Caco-2 (cell line): ENCODE results near the gene SORL1-AS1.

Experiments
- BruUV-seq: library from RNA; stranded (reverse); fragments of 400-500 nt; replicated peaks from 2 replicates; lab custom pipeline; 2021; lab: Mats Ljungman, UMichigan
- CTCF ChIA-PET: fragments of 300-600 bp; sonication (Branson Sonifier 250); formaldehyde crosslinking; loops from one replicate; lab custom pipeline; 2022; ENCODE audit warnings: antibody characterized with exemption; lab: Charles Lee
- POLR2A ChIA-PET: fragments of 300-600 bp; sonication (Branson Sonifier 250); formaldehyde crosslinking; loops from one replicate; lab custom pipeline; 2022; ENCODE audit warnings: antibody characterized with exemption; lab: Charles Lee
- DNase-seq, 2 experiments: peaks; one replicate each; pipeline versions ENCODE4 v3.0.0 to v3.0.0-alpha.2; 2020 to 2022
- H3K27me3 ChIP-seq: replicated peaks from 2 replicates; pipeline ENCODE4 v1.6.0; 2011; ENCODE audit warnings: low read length; ENCODE audit not compliant: control insufficient read depth, insufficient read depth
- H3K36me3 ChIP-seq: 2 replicates; pipeline ENCODE4 v1.5.1; 2011; ENCODE audit warnings: low read length; ENCODE audit not compliant: control insufficient read depth, insufficient read depth
- H3K4me1 ChIP-seq: fragments of 250-450 bp; sonication (Bioruptor Pico); 2 replicates; pipeline ENCODE4 v1.5.1; 2020; ENCODE audit warnings: mild to moderate bottlenecking
- H3K4me3 ChIP-seq: 2 replicates; pipeline ENCODE4 v1.5.1; 2011; ENCODE audit warnings: low read depth, mild to moderate bottlenecking, control low read depth, low read length
- H3K9me3 ChIP-seq: fragments of 250-450 bp; sonication (Bioruptor Pico); 2 replicates; pipeline ENCODE4 v1.5.1; 2020; ENCODE audit warnings: mild to moderate bottlenecking, moderate library complexity
- H3K27ac Mint-ChIP-seq: one replicate; pipeline ENCODE4 v1.8.0; 2022; ENCODE audit warnings: mixed read lengths; ENCODE audit not compliant: unreplicated experiment
- H3K27me3 Mint-ChIP-seq: one replicate; pipeline ENCODE4 v1.8.0; 2022; ENCODE audit warnings: mixed read lengths; ENCODE audit not compliant: insufficient read depth, unreplicated experiment
- H3K36me3 Mint-ChIP-seq: one replicate; pipeline ENCODE4 v1.8.0; 2022; ENCODE audit warnings: mild to moderate bottlenecking, mixed read lengths; ENCODE audit not compliant: insufficient read depth, unreplicated experiment
- H3K4me1 Mint-ChIP-seq: one replicate; pipeline ENCODE4 v1.8.0; 2022; ENCODE audit warnings: low read depth, mixed read lengths; ENCODE audit not compliant: unreplicated experiment
- H3K4me3 Mint-ChIP-seq: one replicate; pipeline ENCODE4 v1.8.0; 2022; ENCODE audit warnings: mild to moderate bottlenecking, moderate library complexity, mixed read lengths; ENCODE audit not compliant: unreplicated experiment
- H3K9me3 Mint-ChIP-seq: one replicate; pipeline ENCODE4 v1.8.0; 2022; ENCODE audit warnings: mixed read lengths; ENCODE audit not compliant: unreplicated experiment
- CTCF ChIP-seq, 2 experiments: fragments of 200-600 bp in 1 of 2; IDR thresholded peaks; 1 replicate in 1 of 2; 2 replicates in 1 of 2; pipeline versions ENCODE4 v1.5.1 to v1.8.0; 2011 to 2022; ENCODE audit warnings: antibody characterized with exemption in 1 of 2, control low read depth in 1 of 2, inconsistent platforms in 1 of 2, low read depth in 1 of 2, low read length in 1 of 2, mild to moderate bottlenecking in 1 of 2, moderate library complexity in 1 of 2; ENCODE audit not compliant: insufficient read depth in 1 of 2, severe bottlenecking in 1 of 2, unreplicated experiment in 1 of 2
- intact Hi-C: fragments of 100-400 bp; cut with micrococcal nuclease; formaldehyde crosslinking; loops from one replicate; pipeline ENCODE4 v1.10.0; 2022; ENCODE audit not compliant: unreplicated experiment

Gene SORL1-AS1

GRCh38 chr11:121449123-121449522, 3.6 kb downstream of the SORL1-AS1 start:
- H3K27ac Mint-ChIP-seq = no peak overlapping the region
- peaks cover 33% of the 10 kb centered on the region for H3K4me1 Mint-ChIP-seq
- ChIA-PET POLR2A (no interaction called here), CTCF (interaction anchor here (1.6 kb wide), 1 partner anchor 142 kb away, joined by 5 read pairs; no protein-coding TSS in a partner anchor)
- Histone ChIP-seq H3K4me1 (peaks cover 34% of the 10 kb centered on the region), H3K4me3 (no peak overlapping the region), H3K9me3 (no peaks in the 10 kb centered on the region), H3K36me3 (no peaks in the 10 kb centered on the region), H3K27me3 (no peaks in the 10 kb centered on the region)
- DNase-seq = no peak
- no peaks in the 10 kb centered on the region for H3K36me3 Mint-ChIP-seq
- TF ChIP-seq CTCF (IDR thresholded peaks at IDR 0.05; ENCODE audit: insufficient read depth in 1 of 2, low read depth in 1 of 2, low read length in 1 of 2, severe bottlenecking in 1 of 2, unreplicated experiment in 1 of 2) = no peak
- BruUV-seq = no TSS peak
- no peaks in the 10 kb centered on the region for H3K27me3 Mint-ChIP-seq
- no peaks in the 10 kb centered on the region for H3K9me3 Mint-ChIP-seq
- H3K4me3 Mint-ChIP-seq = no peak overlapping the region
- intact Hi-C loops = no loop called here

GRCh38 chr11:121448431-121448941, 4.3 kb downstream of the SORL1-AS1 start:
- H3K4me1 ChIP-seq = peaks cover 28% of the 10 kb centered on the region
- H3K4me3 Mint-ChIP-seq = no peak overlapping the region
- no peaks in the 10 kb centered on the region for H3K9me3 ChIP-seq
- intact Hi-C loops = no loop called here
- BruUV-seq = no TSS peak
- no peak overlapping the region for H3K4me3 ChIP-seq
- ChIA-PET POLR2A (no interaction called here), CTCF (interaction anchor here (1.6 kb wide), 1 partner anchor 143 kb away, joined by 5 read pairs; no protein-coding TSS in a partner anchor)
- H3K36me3 Mint-ChIP-seq = no peaks in the 10 kb centered on the region
- no peaks in the 10 kb centered on the region for H3K9me3 Mint-ChIP-seq
- H3K27me3 Mint-ChIP-seq = no peaks in the 10 kb centered on the region
- no peak for DNase-seq
- no peaks in the 10 kb centered on the region for H3K36me3 ChIP-seq
- no peaks in the 10 kb centered on the region for H3K27me3 ChIP-seq
- TF ChIP-seq CTCF (IDR thresholded peaks at IDR 0.05; ENCODE audit: insufficient read depth in 1 of 2, low read depth in 1 of 2, low read length in 1 of 2, severe bottlenecking in 1 of 2, unreplicated experiment in 1 of 2) = no peak
- peaks cover 26% of the 10 kb centered on the region for H3K4me1 Mint-ChIP-seq
- H3K27ac Mint-ChIP-seq = no peak overlapping the region

DNA sequence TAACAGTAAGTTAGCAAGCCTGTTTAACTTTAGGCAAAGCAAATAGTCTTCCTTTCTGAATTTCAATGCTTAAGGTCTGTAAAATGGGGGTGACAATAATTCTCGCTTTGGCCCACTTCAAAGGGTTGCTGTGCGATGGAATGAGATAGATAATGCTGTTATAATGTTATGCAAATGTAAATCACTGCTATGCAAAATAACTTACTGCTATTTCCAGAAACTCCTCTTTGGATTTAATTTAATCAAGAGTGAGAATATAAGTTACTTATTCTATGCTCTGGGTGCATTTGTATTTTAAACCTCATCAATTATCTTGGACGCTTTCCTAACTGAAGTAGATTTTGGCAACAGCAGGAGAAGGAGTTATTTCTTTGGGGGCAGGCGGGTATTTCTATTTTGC, 4.8 kb downstream of the SORL1-AS1 start:
- intact Hi-C loops = no loop called here
- no TSS peak for BruUV-seq
- no peak overlapping the region for H3K4me3 Mint-ChIP-seq
- POLR2A ChIA-PET = no interaction called here
- TF ChIP-seq CTCF (IDR thresholded peaks at IDR 0.05; ENCODE audit: insufficient read depth in 1 of 2, low read depth in 1 of 2, low read length in 1 of 2, severe bottlenecking in 1 of 2, unreplicated experiment in 1 of 2) = no peak
- Histone ChIP-seq H3K36me3 (no peaks in the 10 kb centered on the region), H3K9me3 (no peaks in the 10 kb centered on the region), H3K27me3 (no peaks in the 10 kb centered on the region), H3K4me1 (peaks cover 23% of the 10 kb centered on the region), H3K4me3 (no peak overlapping the region)
- no peak for DNase-seq
- no peaks in the 10 kb centered on the region for H3K36me3 Mint-ChIP-seq
- no peaks in the 10 kb centered on the region for H3K9me3 Mint-ChIP-seq
- H3K27ac Mint-ChIP-seq = no peak overlapping the region
- H3K4me1 Mint-ChIP-seq = peaks cover 21% of the 10 kb centered on the region
- H3K27me3 Mint-ChIP-seq = no peaks in the 10 kb centered on the region
- CTCF ChIA-PET = no interaction called here
